ENCODE measurements around the gene TMPRSS13. TPM values are rescaled to one million over a fixed set of nuclear protein-coding genes. Genes with fewer than 3 reads are reported as not detected.

Gene TMPRSS13
- polyA plus RNA-seq, 2 donors = 13.5 to 16.7 TPM

- Histone ChIP-seq H3K4me1 (ENCODE audit: control insufficient read depth in 2 of 2, insufficient read depth in 2 of 2, low read length in 1 of 2) (peaks cover 10 to 18% of the 10 kb centered on the region in 2 donors), H3K9me3 (ENCODE audit: control insufficient read depth in 2 of 2, insufficient read depth in 1 of 2, low read depth in 1 of 2, low read length in 1 of 2) (no peaks in the 10 kb centered on the region), H3K27ac (ENCODE audit: low read depth in 2 of 2, low read length in 1 of 2) (peak within 1 kb of the TSS; percentile 36 to 68), H3K27me3 (ENCODE audit: control insufficient read depth in 1 of 2, insufficient read depth in 2 of 2, low read length in 2 of 2) (peaks cover 0 to 5% of the 10 kb centered on the region in 2 donors), H3K4me3 (ENCODE audit: low read depth in 1 of 2, low read length in 2 of 2) (peak within 1 kb of the TSS; percentile 48 to 52), H3K36me3 (ENCODE audit: control insufficient read depth in 2 of 2, insufficient read depth in 2 of 2, low read length in 1 of 2) (no peaks in the 10 kb centered on the region)
- 0 to 1% methylated on average over 46 to 63 of the region's 63 CpGs for WGBS, 2 donors
Observed at GRCh38 chr11:117876341-117877119, 52.7 kb downstream of the TMPRSS13 start, which contains the start of gene FXYD6. Gene FXYD6, minus strand, starts transcription at chr11:117876658. Its CDS starts 33,882 bp downstream, at chr11:117842776.

DNA sequence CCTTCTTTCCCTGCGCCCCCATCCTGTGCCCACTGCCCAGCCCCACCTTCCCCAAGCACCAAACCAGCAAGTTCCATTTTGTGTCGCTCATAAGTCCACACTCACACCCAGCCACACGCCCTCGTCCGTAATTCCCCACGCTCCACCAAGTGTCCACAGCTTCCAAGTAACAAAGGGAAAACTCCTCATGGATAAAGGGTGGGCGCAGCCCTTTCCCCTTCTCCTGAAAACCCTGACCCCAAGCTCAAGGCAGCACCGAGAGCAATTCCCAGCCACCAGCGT lies 53.2 kb downstream of the TMPRSS13 start:
- H3K27me3 ChIP-seq (ENCODE audit: control insufficient read depth in 1 of 2, insufficient read depth in 2 of 2, low read length in 2 of 2) = peaks cover 0 to 5% of the 10 kb centered on the region in 2 donors
- H3K4me3 ChIP-seq (ENCODE audit: low read depth in 1 of 2, low read length in 2 of 2) = peak overlapping the region; percentile 48 to 52
- 1% methylated on average over 9 of the region's 9 CpGs for WGBS, 2 donors
- H3K36me3 ChIP-seq (ENCODE audit: control insufficient read depth in 2 of 2, insufficient read depth in 2 of 2, low read length in 1 of 2) = no peaks in the 10 kb centered on the region
- H3K27ac ChIP-seq (ENCODE audit: low read depth in 2 of 2, low read length in 1 of 2) = peak overlapping the region in 1 of 2 donors; percentile 44
- H3K9me3 ChIP-seq (ENCODE audit: control insufficient read depth in 2 of 2, insufficient read depth in 1 of 2, low read depth in 1 of 2, low read length in 1 of 2) = no peaks in the 10 kb centered on the region
- H3K4me1 ChIP-seq (ENCODE audit: control insufficient read depth in 2 of 2, insufficient read depth in 2 of 2, low read length in 1 of 2) = peaks cover 10 to 18% of the 10 kb centered on the region in 2 donors

GRCh38 chr11:117875382-117876058 lies 53.7 kb downstream of the TMPRSS13 start:
- Histone ChIP-seq H3K4me3 (ENCODE audit: low read depth in 1 of 2, low read length in 2 of 2) (peak overlapping the region; percentile 48 to 52), H3K9me3 (ENCODE audit: control insufficient read depth in 2 of 2, insufficient read depth in 1 of 2, low read depth in 1 of 2, low read length in 1 of 2) (no peaks in the 10 kb centered on the region), H3K27me3 (ENCODE audit: control insufficient read depth in 1 of 2, insufficient read depth in 2 of 2, low read length in 2 of 2) (peaks cover 0 to 5% of the 10 kb centered on the region in 2 donors), H3K27ac (ENCODE audit: low read depth in 2 of 2, low read length in 1 of 2) (peak overlapping the region in 1 of 2 donors; percentile 44), H3K4me1 (ENCODE audit: control insufficient read depth in 2 of 2, insufficient read depth in 2 of 2, low read length in 1 of 2) (peaks cover 10 to 18% of the 10 kb centered on the region in 2 donors), H3K36me3 (ENCODE audit: control insufficient read depth in 2 of 2, insufficient read depth in 2 of 2, low read length in 1 of 2) (no peaks in the 10 kb centered on the region)
- WGBS, 2 donors = 3 to 4% methylated on average over 18 to 20 of the region's 20 CpGs

DNA sequence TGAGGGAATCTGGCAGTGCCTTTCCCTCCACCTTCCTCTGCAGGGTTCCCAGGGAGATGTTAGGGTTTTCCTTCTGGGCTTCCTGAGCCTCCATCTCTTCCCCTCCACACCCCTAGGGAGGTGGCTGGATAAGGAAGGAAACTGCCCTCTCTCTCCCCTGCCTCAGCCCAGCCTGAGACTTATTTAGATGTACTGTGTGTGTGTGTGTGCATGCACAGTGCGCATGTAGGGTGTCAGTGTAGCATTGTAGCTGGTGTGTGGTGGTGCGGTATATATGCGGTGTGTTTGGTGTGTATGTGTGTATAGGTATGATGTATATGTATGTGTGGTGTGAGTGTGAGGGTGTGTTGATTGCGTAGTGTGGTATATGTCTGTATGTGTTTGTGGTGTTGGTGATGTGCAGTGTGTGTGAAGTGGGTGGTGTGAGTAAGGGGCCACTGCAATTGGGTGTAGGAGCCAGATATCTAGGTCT lies 54.3 kb downstream of the TMPRSS13 start:
- Histone ChIP-seq H3K36me3 (ENCODE audit: control insufficient read depth in 2 of 2, insufficient read depth in 2 of 2, low read length in 1 of 2) (no peaks in the 10 kb centered on the region), H3K4me1 (ENCODE audit: control insufficient read depth in 2 of 2, insufficient read depth in 2 of 2, low read length in 1 of 2) (peaks cover 10 to 23% of the 10 kb centered on the region in 2 donors), H3K4me3 (ENCODE audit: low read depth in 1 of 2, low read length in 2 of 2) (no peak overlapping the region), H3K9me3 (ENCODE audit: control insufficient read depth in 2 of 2, insufficient read depth in 1 of 2, low read depth in 1 of 2, low read length in 1 of 2) (no peaks in the 10 kb centered on the region), H3K27me3 (ENCODE audit: control insufficient read depth in 1 of 2, insufficient read depth in 2 of 2, low read length in 2 of 2) (peaks cover 0 to 5% of the 10 kb centered on the region in 2 donors), H3K27ac (ENCODE audit: low read depth in 2 of 2, low read length in 1 of 2) (no peak overlapping the region)
- WGBS, 2 donors = 89 to 92% methylated on average over 4 of the region's 4 CpGs

DNA sequence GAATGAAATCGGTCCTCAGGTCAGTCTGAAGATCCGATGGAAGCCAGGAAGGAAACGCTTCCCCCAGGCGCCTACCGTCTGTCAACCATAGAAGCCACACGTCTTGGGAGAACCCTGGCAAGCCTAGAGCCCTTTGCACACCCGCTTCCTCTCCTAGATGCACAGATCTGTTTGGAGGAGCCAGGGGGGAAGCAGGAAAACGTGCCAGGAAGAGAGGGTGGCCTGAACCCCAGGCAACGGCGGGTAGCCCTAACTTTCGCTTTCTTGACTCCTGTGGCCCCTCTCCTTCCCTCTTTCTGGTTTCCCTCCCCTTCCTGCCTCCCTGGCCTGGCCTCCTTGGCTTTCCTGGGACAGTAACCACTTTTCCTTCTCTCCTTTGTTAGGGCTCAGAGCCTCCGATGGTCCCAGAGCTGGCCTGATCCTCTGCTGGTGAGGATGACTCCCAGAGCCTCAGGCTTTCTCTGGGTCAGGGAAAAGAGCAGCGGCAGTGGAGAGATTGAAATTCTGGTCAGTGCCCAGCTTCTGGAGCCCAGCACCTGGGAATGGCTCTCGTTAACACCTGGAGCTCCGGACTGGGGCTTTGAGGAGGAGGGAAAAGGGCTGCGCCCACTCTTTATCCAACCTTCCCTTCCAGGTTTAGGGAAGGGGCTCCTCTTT lies 54.8 kb downstream of the TMPRSS13 start:
- WGBS, 2 donors = 63 to 65% methylated on average over 16 of the region's 16 CpGs
- Histone ChIP-seq H3K9me3 (ENCODE audit: control insufficient read depth in 2 of 2, insufficient read depth in 1 of 2, low read depth in 1 of 2, low read length in 1 of 2) (no peaks in the 10 kb centered on the region), H3K4me3 (ENCODE audit: low read depth in 1 of 2, low read length in 2 of 2) (no peak overlapping the region), H3K27me3 (ENCODE audit: control insufficient read depth in 1 of 2, insufficient read depth in 2 of 2, low read length in 2 of 2) (peaks cover 0 to 5% of the 10 kb centered on the region in 2 donors), H3K27ac (ENCODE audit: low read depth in 2 of 2, low read length in 1 of 2) (no peak overlapping the region), H3K4me1 (ENCODE audit: control insufficient read depth in 2 of 2, insufficient read depth in 2 of 2, low read length in 1 of 2) (peaks cover 10 to 23% of the 10 kb centered on the region in 2 donors), H3K36me3 (ENCODE audit: control insufficient read depth in 2 of 2, insufficient read depth in 2 of 2, low read length in 1 of 2) (no peaks in the 10 kb centered on the region)

DNA sequence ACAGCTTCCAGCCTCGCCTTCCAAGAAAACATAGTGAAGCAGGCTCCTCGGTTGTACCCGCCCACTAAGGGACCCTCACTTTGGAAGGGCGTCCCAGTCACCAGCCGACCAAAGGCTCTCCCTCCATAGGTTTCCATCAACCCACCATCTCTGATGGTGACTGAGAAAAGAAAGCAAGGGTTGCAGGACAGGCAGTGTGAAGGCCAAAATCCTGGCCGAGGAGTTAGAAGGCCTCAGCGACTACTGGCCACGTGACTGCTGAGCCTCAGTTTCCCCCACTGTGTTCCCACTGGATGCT lies 55.4 kb downstream of the TMPRSS13 start:
- no peaks in the 10 kb centered on the region for H3K9me3 ChIP-seq (ENCODE audit: control insufficient read depth in 2 of 2, insufficient read depth in 1 of 2, low read depth in 1 of 2, low read length in 1 of 2)
- H3K4me1 ChIP-seq (ENCODE audit: control insufficient read depth in 2 of 2, insufficient read depth in 2 of 2, low read length in 1 of 2) = peaks cover 10 to 23% of the 10 kb centered on the region in 2 donors
- H3K27ac ChIP-seq (ENCODE audit: low read depth in 2 of 2, low read length in 1 of 2) = no peak overlapping the region
- H3K36me3 ChIP-seq (ENCODE audit: control insufficient read depth in 2 of 2, insufficient read depth in 2 of 2, low read length in 1 of 2) = no peaks in the 10 kb centered on the region
- H3K27me3 ChIP-seq (ENCODE audit: control insufficient read depth in 1 of 2, insufficient read depth in 2 of 2, low read length in 2 of 2) = peaks cover 0 to 5% of the 10 kb centered on the region in 2 donors
- H3K4me3 ChIP-seq (ENCODE audit: low read depth in 1 of 2, low read length in 2 of 2) = no peak overlapping the region
- 82 to 88% methylated on average over 8 of the region's 8 CpGs for WGBS, 2 donors

GRCh38 chr11:117872975-117873827 lies 56.0 kb downstream of the TMPRSS13 start:
- Histone ChIP-seq H3K27ac (ENCODE audit: low read depth in 2 of 2, low read length in 1 of 2) (no peak overlapping the region), H3K4me1 (ENCODE audit: control insufficient read depth in 2 of 2, insufficient read depth in 2 of 2, low read length in 1 of 2) (peaks cover 10 to 23% of the 10 kb centered on the region in 2 donors), H3K36me3 (ENCODE audit: control insufficient read depth in 2 of 2, insufficient read depth in 2 of 2, low read length in 1 of 2) (no peaks in the 10 kb centered on the region), H3K9me3 (ENCODE audit: control insufficient read depth in 2 of 2, insufficient read depth in 1 of 2, low read depth in 1 of 2, low read length in 1 of 2) (no peaks in the 10 kb centered on the region), H3K4me3 (ENCODE audit: low read depth in 1 of 2, low read length in 2 of 2) (no peak overlapping the region), H3K27me3 (ENCODE audit: control insufficient read depth in 1 of 2, insufficient read depth in 2 of 2, low read length in 2 of 2) (peaks cover 0 to 5% of the 10 kb centered on the region in 2 donors)
- WGBS, 2 donors = 89 to 90% methylated on average over 15 of the region's 15 CpGs

GRCh38 chr11:117872420-117872961 lies 56.7 kb downstream of the TMPRSS13 start:
- no peaks in the 10 kb centered on the region for H3K9me3 ChIP-seq (ENCODE audit: control insufficient read depth in 2 of 2, insufficient read depth in 1 of 2, low read depth in 1 of 2, low read length in 1 of 2)
- H3K27ac ChIP-seq (ENCODE audit: low read depth in 2 of 2, low read length in 1 of 2) = peak overlapping the region; percentile 9 to 16
- H3K4me1 ChIP-seq (ENCODE audit: control insufficient read depth in 2 of 2, insufficient read depth in 2 of 2, low read length in 1 of 2) = peaks cover 10 to 23% of the 10 kb centered on the region in 2 donors
- no peaks in the 10 kb centered on the region for H3K36me3 ChIP-seq (ENCODE audit: control insufficient read depth in 2 of 2, insufficient read depth in 2 of 2, low read length in 1 of 2)
- H3K27me3 ChIP-seq (ENCODE audit: control insufficient read depth in 1 of 2, insufficient read depth in 2 of 2, low read length in 2 of 2) = peaks cover 0 to 5% of the 10 kb centered on the region in 2 donors
- no peak overlapping the region for H3K4me3 ChIP-seq (ENCODE audit: low read depth in 1 of 2, low read length in 2 of 2)
- 65 to 68% methylated on average over 12 of the region's 12 CpGs for WGBS, 2 donors

DNA sequence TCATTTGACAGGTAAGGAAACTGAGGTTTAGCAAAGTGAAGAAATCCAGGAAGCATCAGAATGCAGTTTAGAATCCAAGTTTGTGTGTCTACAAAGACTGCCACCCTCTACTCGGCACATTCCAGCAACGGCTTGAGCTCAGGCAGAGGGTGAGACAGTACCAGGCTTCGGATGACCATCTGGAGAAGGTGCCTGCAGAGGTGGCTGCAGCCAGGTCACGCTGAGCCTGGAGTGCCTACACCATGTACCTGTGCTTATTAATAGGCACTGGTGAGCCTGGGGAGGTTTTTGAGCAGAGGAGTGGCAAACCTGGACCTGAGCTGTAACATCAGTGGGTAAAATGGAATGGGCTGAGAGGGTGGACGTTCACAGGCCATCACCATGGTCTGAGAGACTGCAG lies 57.4 kb downstream of the TMPRSS13 start:
- Histone ChIP-seq H3K27me3 (ENCODE audit: control insufficient read depth in 1 of 2, insufficient read depth in 2 of 2, low read length in 2 of 2) (peaks cover 0 to 5% of the 10 kb centered on the region in 2 donors), H3K4me3 (ENCODE audit: low read depth in 1 of 2, low read length in 2 of 2) (no peak overlapping the region), H3K9me3 (ENCODE audit: control insufficient read depth in 2 of 2, insufficient read depth in 1 of 2, low read depth in 1 of 2, low read length in 1 of 2) (no peaks in the 10 kb centered on the region), H3K4me1 (ENCODE audit: control insufficient read depth in 2 of 2, insufficient read depth in 2 of 2, low read length in 1 of 2) (peaks cover 10 to 23% of the 10 kb centered on the region in 2 donors), H3K27ac (ENCODE audit: low read depth in 2 of 2, low read length in 1 of 2) (no peak overlapping the region), H3K36me3 (ENCODE audit: control insufficient read depth in 2 of 2, insufficient read depth in 2 of 2, low read length in 1 of 2) (no peaks in the 10 kb centered on the region)
- WGBS, 2 donors = 85 to 87% methylated on average over 5 of the region's 5 CpGs
